Tibial artery (tissue), 4 donors: ENCODE results near the gene TRIM41.
A peak's percentile ranks its signal among the peaks of the same experiment; 100 is the strongest.

ENCODE experiments used
- DNase-seq, 2 donors: peaks; one replicate each; pipeline ENCODE4 v3.0.0-alpha.2; 2019
- H3K27ac ChIP-seq, 2 donors: fragments of 200-600 bp; sonication (generic) in 1 of 2; 1 replicate in 1 of 2; 2 replicates in 1 of 2; pipeline ENCODE4 v1.5.1; 2018 to 2019; ENCODE audit warnings: mild to moderate bottlenecking in 1 of 2
- H3K27me3 ChIP-seq, 2 donors: fragments of 200-600 bp; sonication (generic) in 1 of 2; one replicate each; pipeline versions ENCODE4 v1.5.1 to v1.6.0; 2016 to 2019
- H3K36me3 ChIP-seq, 3 donors: fragments of 200-600 bp; sonication (generic) in 2 of 3; one replicate each; pipeline ENCODE4 v1.5.1; 2016 to 2019; ENCODE audit warnings: mild to moderate bottlenecking in 2 of 3
- H3K4me1 ChIP-seq, 4 donors: fragments of 200-600 bp; sonication (generic) in 2 of 4; 1 replicate in 3 of 4; 2 replicates in 1 of 4; pipeline ENCODE4 v1.5.1; 2016 to 2019
- H3K4me3 ChIP-seq, 2 donors: fragments of 200-600 bp; sonication (generic) in 1 of 2; 1 replicate in 1 of 2; 2 replicates in 1 of 2; pipeline ENCODE4 v1.5.1; 2018 to 2019; ENCODE audit warnings: mild to moderate bottlenecking in 2 of 2
- H3K9me3 ChIP-seq, 3 donors: fragments of 200-600 bp; sonication (generic) in 1 of 3; one replicate each; pipeline ENCODE4 v1.5.1; 2016 to 2019
- CTCF ChIP-seq, 2 experiments: fragments of 200-600 bp in 1 of 2; fragments of 450-650 bp in 1 of 2; IDR thresholded peaks; one replicate each; pipeline ENCODE4 v1.5.1; 2017 to 2019; ENCODE audit warnings: antibody characterized with exemption in 2 of 2, mild to moderate bottlenecking in 1 of 2, moderate library complexity in 1 of 2
- intact Hi-C: fragments of 100-400 bp; cut with DNase I; formaldehyde crosslinking; loops from one replicate; pipeline ENCODE4 v1.15.0; 2023; ENCODE audit warnings: low total_unique reads

TRIM41 gene

DNA sequence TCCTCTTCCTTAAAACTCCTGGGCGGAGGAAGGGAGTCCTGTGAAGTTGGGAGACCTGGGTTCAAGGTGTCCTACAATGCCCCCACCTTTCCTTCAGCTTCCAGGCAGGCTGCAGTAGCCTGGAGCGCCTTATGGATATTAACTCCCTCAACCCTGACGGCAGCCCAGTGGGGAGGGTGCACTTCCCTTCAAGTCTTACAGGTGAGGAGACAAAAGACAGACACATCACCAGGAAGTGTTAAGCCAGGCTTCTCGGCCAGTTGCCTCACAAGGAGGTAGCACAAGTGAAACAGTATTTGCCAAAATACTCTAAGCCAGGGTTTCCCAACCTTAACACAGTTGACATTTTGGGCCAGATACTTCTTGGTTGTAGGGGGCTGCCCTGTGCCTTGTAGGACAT, 22.3 kb upstream of the TRIM41 start:
- no peak for TF ChIP-seq CTCF (IDR thresholded peaks at IDR 0.05)
- Histone ChIP-seq H3K36me3 (peaks cover 0 to 6% (median 0%) of the 10 kb centered on the region in 3 donors), H3K9me3 (no peaks in the 10 kb centered on the region), H3K27me3 (no peaks in the 10 kb centered on the region), H3K27ac (no peak overlapping the region), H3K4me1 (peaks cover 0 to 22% (median 16%) of the 10 kb centered on the region in 4 donors), H3K4me3 (no peak overlapping the region)
- no peak for DNase-seq
- intact Hi-C loops, result no loop called here

- peak overlapping the region; percentile 69 to 84 for H3K4me3 ChIP-seq
- peaks cover 0 to 6% (median 0%) of the 10 kb centered on the region in 3 donors for H3K36me3 ChIP-seq
- peaks cover 0 to 27% (median 23%) of the 10 kb centered on the region in 4 donors for H3K4me1 ChIP-seq
- peak overlapping the region; percentile 86 to 91 for H3K27ac ChIP-seq
- intact Hi-C loops, result no loop called here
- no peak for TF ChIP-seq CTCF (IDR thresholded peaks at IDR 0.05)
- no peaks in the 10 kb centered on the region for H3K27me3 ChIP-seq
- no peaks in the 10 kb centered on the region for H3K9me3 ChIP-seq
- no peak for DNase-seq
Observed at GRCh38 chr5:181203093-181203711, 19.9 kb upstream of the TRIM41 start.

- H3K4me1 ChIP-seq, result peaks cover 0 to 27% (median 23%) of the 10 kb centered on the region in 4 donors
- intact Hi-C loops, result loop anchor here (2.0 kb wide), 1 partner anchor 15 kb away; no protein-coding TSS in a partner anchor
Observed at GRCh38 chr5:181203777-181204112, 19.3 kb upstream of the TRIM41 start.

GRCh38 chr5:181204113-181204825, 18.8 kb upstream of the TRIM41 start:
- intact Hi-C loops, result loop anchor here (2.0 kb wide), 1 partner anchor 15 kb away; no protein-coding TSS in a partner anchor
- Histone ChIP-seq H3K9me3 (no peaks in the 10 kb centered on the region), H3K27ac (peak overlapping the region; percentile 86 to 91), H3K36me3 (peaks cover 0 to 3% (median 0%) of the 10 kb centered on the region in 3 donors), H3K4me1 (peaks cover 0 to 27% (median 23%) of the 10 kb centered on the region in 4 donors), H3K4me3 (peak overlapping the region; percentile 69 to 84), H3K27me3 (no peaks in the 10 kb centered on the region)
- peak in 1 of 2 donors; percentile 38 for DNase-seq
- no peak for TF ChIP-seq CTCF (IDR thresholded peaks at IDR 0.05)

More at GRCh38 chr5:181203777-181204112, 19.3 kb upstream of the TRIM41 start:
- Histone ChIP-seq H3K36me3 (peaks cover 0 to 6% (median 0%) of the 10 kb centered on the region in 3 donors), H3K9me3 (no peaks in the 10 kb centered on the region), H3K4me3 (peak overlapping the region; percentile 69 to 84), H3K27me3 (no peaks in the 10 kb centered on the region), H3K27ac (peak overlapping the region; percentile 86 to 91)
- TF ChIP-seq CTCF (IDR thresholded peaks at IDR 0.05), result no peak
- DNase-seq, result peak in 1 of 2 donors; percentile 42

- peak within 1 kb of the TSS; percentile 69 to 84 for H3K4me3 ChIP-seq
Observed at GRCh38 chr5:181204826-181205760, 18.0 kb upstream of the TRIM41 start, which contains the start of gene TRIM7. Gene TRIM7, minus strand, starts transcription at chr5:181205196. Its CDS starts 86 bp downstream, at chr5:181205110.

More at GRCh38 chr5:181204826-181205760, 18.0 kb upstream of the TRIM41 start, which contains the start of gene TRIM7:
- H3K27ac ChIP-seq, result peak within 1 kb of the TSS; percentile 86 to 91
- intact Hi-C loops, result loop anchor here (2.0 kb wide), 1 partner anchor 14 kb away; no protein-coding TSS in a partner anchor
- TF ChIP-seq CTCF (IDR thresholded peaks at IDR 0.05), result no peak
- H3K9me3 ChIP-seq, result no peaks in the 10 kb centered on the region
- H3K27me3 ChIP-seq, result no peaks in the 10 kb centered on the region
- peak; percentile 67 to 86 for DNase-seq
- H3K36me3 ChIP-seq, result no peaks in the 10 kb centered on the region
- H3K4me1 ChIP-seq, result peaks cover 0 to 27% (median 23%) of the 10 kb centered on the region in 4 donors
